GM19463 (cell line): Measurements from ENCODE around the gene KNG1.

ENCODE experiments used
- ATAC-seq: cut with Tn5 transposase; IDR thresholded peaks from one replicate; pipeline ENCODE4 v1.9.1; 2021; ENCODE audit warnings: mild to moderate bottlenecking, moderate library complexity; ENCODE audit not compliant: unreplicated experiment

KNG1 gene

GRCh38 chr3:186772701-186773417 lies 55.7 kb downstream of the KNG1 start:
- peak; percentile 93 for ATAC-seq

- no peak for ATAC-seq
Measured at GRCh38 chr3:186775999-186776398, 58.8 kb downstream of the KNG1 start.

GRCh38 chr3:186779204-186779603 lies 62.0 kb downstream of the KNG1 start:
- ATAC-seq = no peak

- peak; percentile 5 for ATAC-seq
Measured at GRCh38 chr3:186782542-186783057, 65.4 kb downstream of the KNG1 start.

GRCh38 chr3:186783058-186783730 lies 66.0 kb downstream of the KNG1 start, which contains the start of gene EIF4A2:
Gene EIF4A2, plus strand, starts transcription at chr3:186783577. Its CDS starts 34 bp downstream, at chr3:186783611.
- ATAC-seq = peak; percentile 63

GRCh38 chr3:186783731-186784515 lies 66.8 kb downstream of the KNG1 start:
- ATAC-seq = peak; percentile 74

GRCh38 chr3:186784820-186785494 lies 67.8 kb downstream of the KNG1 start:
- no peak for ATAC-seq

- ATAC-seq = no peak
Measured at GRCh38 chr3:186785495-186786018, 68.4 kb downstream of the KNG1 start.

- no peak for ATAC-seq
Measured at GRCh38 chr3:186786922-186787321, 69.8 kb downstream of the KNG1 start.

GRCh38 chr3:186787642-186788481 lies 70.7 kb downstream of the KNG1 start:
- no peak for ATAC-seq

- ATAC-seq = no peak
Measured at GRCh38 chr3:186788482-186789370, 71.6 kb downstream of the KNG1 start.

GRCh38 chr3:186789554-186790260 lies 72.5 kb downstream of the KNG1 start:
- no peak for ATAC-seq

- ATAC-seq = no peak
Measured at GRCh38 chr3:186790261-186790981, 73.3 kb downstream of the KNG1 start.
